Esophagus muscularis mucosa (tissue), 4 donors: ENCODE results near the gene YEATS2. TPM values are rescaled to one million over a fixed set of nuclear protein-coding genes. Genes with fewer than 3 reads are reported as not detected.

ENCODE experiments used
- DNase-seq: peaks from one replicate; pipeline ENCODE4 v3.0.0-alpha.2; 2017; ENCODE audit errors: extremely low spot score
- H3K27ac ChIP-seq, 4 donors: fragments of 200-600 bp; sonication (generic); replicated peaks in 1 of 4; 1 replicate in 3 of 4; 2 replicates in 1 of 4; pipeline ENCODE4 v1.5.1; 2016 to 2019; ENCODE audit warnings: mild to moderate bottlenecking in 1 of 4
- H3K27me3 ChIP-seq, 4 donors: fragments of 200-600 bp; sonication (generic); one replicate each; pipeline versions ENCODE4 v1.5.1 to v1.6.0; 2016 to 2019
- H3K36me3 ChIP-seq, 4 donors: fragments of 200-600 bp; sonication (generic); one replicate each; pipeline ENCODE4 v1.5.1; 2016 to 2019
- H3K4me1 ChIP-seq, 4 donors: fragments of 200-600 bp; sonication (generic); one replicate each; pipeline ENCODE4 v1.5.1; 2016 to 2019
- H3K4me3 ChIP-seq, 4 donors: fragments of 200-600 bp; sonication (generic); 1 replicate in 2 of 4; 2 replicates in 2 of 4; pipeline ENCODE4 v1.5.1; 2016 to 2019; ENCODE audit warnings: mild to moderate bottlenecking in 4 of 4, moderate library complexity in 1 of 4
- H3K9me3 ChIP-seq, 4 donors: fragments of 200-600 bp; sonication (generic); 1 replicate in 3 of 4; 2 replicates in 1 of 4; pipeline ENCODE4 v1.5.1; 2016 to 2019
- EP300 ChIP-seq: sonication (generic); formaldehyde crosslinking; IDR thresholded peaks from one replicate; pipeline ENCODE4 v1.6.1; 2017; ENCODE audit warnings: antibody characterized with exemption
- POLR2A ChIP-seq: fragments of 450-650 bp; IDR thresholded peaks from one replicate; pipeline ENCODE4 v1.6.1; 2017; ENCODE audit warnings: antibody characterized with exemption, moderate library complexity, mild to moderate bottlenecking, low read depth
- POLR2AphosphoS5 ChIP-seq, 2 donors: sonication (generic); formaldehyde crosslinking; IDR thresholded peaks; one replicate each; pipeline ENCODE4 v1.6.1; 2017; ENCODE audit warnings: antibody characterized with exemption in 2 of 2
- WGBS: methylation state at CpG from one replicate; pipeline ENCODE4 v1.1.5; 2018; 5-methylcytosine and 5-hydroxymethylcytosine counted together
- intact Hi-C: fragments of 100-400 bp; cut with DNase I; formaldehyde crosslinking; loops from one replicate; pipeline ENCODE4 v1.15.1; 2023
- total RNA-seq, 4 donors: library from RNA; depleted of rRNA; stranded (reverse); fragments of >200 nt; gene quantifications; one replicate each; pipeline versions ENCODE4 v1.1.0 to v1.2.1, GENCODE V29; 2016
- TF ChIP-seq, protein P1 (sequence below), 3 experiments: fragments of 200-600 bp in 2 of 3; fragments of 450-650 bp in 1 of 3; sonication (generic) in 2 of 3; IDR thresholded peaks; one replicate each; pipeline ENCODE4 v1.5.1; 2017 to 2019; ENCODE audit warnings: antibody characterized with exemption in 3 of 3, mild to moderate bottlenecking in 2 of 3, moderate library complexity in 1 of 3

The YEATS2 gene
- total RNA-seq, 4 donors from 2014 or later = 18.2 to 34.3 (median 29.5) TPM

DNA sequence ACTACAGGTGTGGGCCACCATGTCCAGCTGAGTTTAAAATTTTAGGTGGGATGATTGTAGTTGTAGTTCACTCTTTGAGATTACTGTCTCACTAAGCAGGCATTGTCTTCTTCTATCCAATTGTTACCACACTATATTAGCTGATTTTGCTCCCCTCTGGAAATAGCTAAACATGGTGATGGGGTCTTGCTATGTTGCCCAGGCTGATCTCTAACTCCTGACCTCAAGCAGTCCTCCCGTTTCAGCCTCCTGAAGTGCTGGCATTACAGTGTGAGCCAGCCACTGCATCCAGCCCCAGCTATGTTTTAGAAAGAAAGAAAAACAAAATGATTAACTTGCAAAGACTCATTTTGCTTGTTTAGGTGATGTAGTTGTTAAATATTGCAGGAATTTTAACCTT lies 30.6 kb downstream of the YEATS2 start:
- Histone ChIP-seq H3K27me3 (no peaks in the 10 kb centered on the region), H3K9me3 (no peaks in the 10 kb centered on the region), H3K27ac (no peak overlapping the region), H3K36me3 (peaks cover 7 to 96% (median 80%) of the 10 kb centered on the region in 4 donors), H3K4me1 (no peaks in the 10 kb centered on the region), H3K4me3 (no peak overlapping the region)
- DNase-seq = no peak
- 100% methylated on average over 1 of the region's 1 CpG for WGBS
- intact Hi-C loops = no loop called here
- TF ChIP-seq POLR2AphosphoS5 (IDR thresholded peaks at IDR 0.05) = no peak
- no peak for TF ChIP-seq EP300
- TF ChIP-seq, protein P1, sequence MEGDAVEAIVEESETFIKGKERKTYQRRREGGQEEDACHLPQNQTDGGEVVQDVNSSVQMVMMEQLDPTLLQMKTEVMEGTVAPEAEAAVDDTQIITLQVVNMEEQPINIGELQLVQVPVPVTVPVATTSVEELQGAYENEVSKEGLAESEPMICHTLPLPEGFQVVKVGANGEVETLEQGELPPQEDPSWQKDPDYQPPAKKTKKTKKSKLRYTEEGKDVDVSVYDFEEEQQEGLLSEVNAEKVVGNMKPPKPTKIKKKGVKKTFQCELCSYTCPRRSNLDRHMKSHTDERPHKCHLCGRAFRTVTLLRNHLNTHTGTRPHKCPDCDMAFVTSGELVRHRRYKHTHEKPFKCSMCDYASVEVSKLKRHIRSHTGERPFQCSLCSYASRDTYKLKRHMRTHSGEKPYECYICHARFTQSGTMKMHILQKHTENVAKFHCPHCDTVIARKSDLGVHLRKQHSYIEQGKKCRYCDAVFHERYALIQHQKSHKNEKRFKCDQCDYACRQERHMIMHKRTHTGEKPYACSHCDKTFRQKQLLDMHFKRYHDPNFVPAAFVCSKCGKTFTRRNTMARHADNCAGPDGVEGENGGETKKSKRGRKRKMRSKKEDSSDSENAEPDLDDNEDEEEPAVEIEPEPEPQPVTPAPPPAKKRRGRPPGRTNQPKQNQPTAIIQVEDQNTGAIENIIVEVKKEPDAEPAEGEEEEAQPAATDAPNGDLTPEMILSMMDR (IDR thresholded peaks at IDR 0.05) = no peak
- TF ChIP-seq POLR2A = no peak

DNA sequence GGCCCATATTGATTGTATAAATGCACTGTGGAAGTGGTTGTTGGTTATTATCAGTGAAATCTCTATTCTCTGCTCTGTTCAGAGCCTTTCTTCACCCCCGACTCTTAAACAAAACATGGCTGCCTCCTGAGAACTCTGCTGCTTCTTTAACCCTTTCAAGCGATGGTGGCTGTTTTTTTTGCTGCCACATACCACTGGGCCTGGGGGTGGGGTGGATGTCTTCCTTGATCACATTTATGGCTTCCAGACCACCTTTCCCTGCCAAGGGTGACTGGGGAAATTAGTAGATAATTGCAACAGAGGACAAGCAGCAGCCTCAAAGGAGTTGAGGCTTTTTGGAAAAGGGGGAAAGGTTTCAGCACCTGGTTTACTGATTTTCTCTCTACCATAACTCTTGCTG lies 32.8 kb downstream of the YEATS2 start:
- Histone ChIP-seq H3K4me3 (no peak overlapping the region), H3K36me3 (peaks cover 6 to 88% (median 63%) of the 10 kb centered on the region in 4 donors), H3K27me3 (no peaks in the 10 kb centered on the region), H3K27ac (no peak overlapping the region), H3K4me1 (peaks cover 0 to 4% (median 0%) of the 10 kb centered on the region in 4 donors), H3K9me3 (no peaks in the 10 kb centered on the region)
- DNase-seq = no peak
- WGBS = 93% methylated on average over 2 of the region's 2 CpGs
- TF ChIP-seq EP300 (no peak), POLR2A (no peak), POLR2AphosphoS5 (IDR thresholded peaks at IDR 0.05) (no peak)
- TF ChIP-seq, protein P1 (IDR thresholded peaks at IDR 0.05) = no peak
- intact Hi-C loops = no loop called here

DNA sequence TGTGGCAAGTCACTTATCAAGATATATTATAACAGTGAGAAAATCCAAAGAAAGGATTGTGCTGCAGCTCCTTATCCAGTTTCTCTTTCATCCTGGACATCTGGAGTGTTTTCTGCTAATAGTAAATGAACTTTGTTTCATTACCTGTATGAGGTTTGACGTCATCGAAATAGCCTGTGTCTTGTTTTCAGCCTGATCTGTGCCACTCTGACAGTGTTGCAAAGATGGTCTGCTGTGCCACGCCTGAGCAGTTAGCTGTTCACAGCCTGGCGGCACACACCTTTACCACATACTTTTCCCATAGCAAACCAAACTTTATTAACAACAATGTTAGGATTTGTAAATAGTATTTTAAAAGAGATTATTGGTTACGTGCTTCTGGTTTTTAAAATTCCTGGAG lies 34.0 kb downstream of the YEATS2 start:
- DNase-seq = no peak
- no peak overlapping the region for H3K4me3 ChIP-seq
- 93% methylated on average over 5 of the region's 5 CpGs for WGBS
- intact Hi-C loops = no loop called here
- TF ChIP-seq EP300 (no peak), POLR2A (no peak), POLR2AphosphoS5 (IDR thresholded peaks at IDR 0.05) (no peak)
- TF ChIP-seq, protein P1 (IDR thresholded peaks at IDR 0.05) = no peak
- H3K27me3 ChIP-seq = no peaks in the 10 kb centered on the region
- H3K9me3 ChIP-seq = no peaks in the 10 kb centered on the region
- peaks cover 0 to 4% (median 0%) of the 10 kb centered on the region in 4 donors for H3K4me1 ChIP-seq
- H3K36me3 ChIP-seq = peaks cover 4 to 87% (median 55%) of the 10 kb centered on the region in 4 donors
- H3K27ac ChIP-seq = no peak overlapping the region

DNA sequence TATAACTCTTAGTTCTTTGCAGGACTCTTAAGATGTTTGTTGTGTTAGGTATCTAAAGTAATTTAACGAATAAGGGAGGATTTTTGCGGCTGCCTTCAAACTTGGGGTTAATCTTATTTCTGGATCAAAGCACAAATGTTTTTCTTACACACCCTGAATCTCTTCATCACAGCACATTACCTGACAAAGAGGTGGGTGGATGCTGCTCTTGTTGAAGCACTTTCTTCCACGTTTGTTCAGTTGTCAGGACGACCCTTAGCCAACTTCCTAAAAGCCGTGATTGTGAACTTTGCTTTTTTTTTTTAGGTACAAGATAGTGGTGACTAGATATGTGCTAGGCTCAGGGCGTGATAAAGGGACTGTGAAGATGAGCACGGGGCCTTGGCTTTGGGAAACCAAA lies 36.0 kb downstream of the YEATS2 start:
- TF ChIP-seq EP300 (no peak), POLR2A (no peak)
- TF ChIP-seq, protein P1 (IDR thresholded peaks at IDR 0.05) = no peak
- intact Hi-C loops = no loop called here
- no peak overlapping the region for H3K4me3 ChIP-seq
- no peak overlapping the region for H3K27ac ChIP-seq
- H3K36me3 ChIP-seq = peaks cover 12 to 85% (median 45%) of the 10 kb centered on the region in 4 donors
- H3K9me3 ChIP-seq = no peaks in the 10 kb centered on the region
- peaks cover 0 to 4% (median 0%) of the 10 kb centered on the region in 4 donors for H3K4me1 ChIP-seq
- no peak for DNase-seq
- no peaks in the 10 kb centered on the region for H3K27me3 ChIP-seq
- 91% methylated on average over 7 of the region's 7 CpGs for WGBS
